Activated CD4-positive, alpha-beta T cell treated with anti-CD3 and anti-CD28 coated beads, Interleukin-2, amount 50 U/mL, for 1 hour (primary cell): ENCODE data around the gene ARMCX4.
"Not testable (repeated sequence)": the region's sequence is repeated elsewhere in the genome, so short reads cannot be mapped to it uniquely, and the experiment has no call there.

Experiments
- DNase-seq: peaks from one replicate; pipeline ENCODE4 v3.0.0-alpha.2; 2020

ARMCX4 gene

DNA sequence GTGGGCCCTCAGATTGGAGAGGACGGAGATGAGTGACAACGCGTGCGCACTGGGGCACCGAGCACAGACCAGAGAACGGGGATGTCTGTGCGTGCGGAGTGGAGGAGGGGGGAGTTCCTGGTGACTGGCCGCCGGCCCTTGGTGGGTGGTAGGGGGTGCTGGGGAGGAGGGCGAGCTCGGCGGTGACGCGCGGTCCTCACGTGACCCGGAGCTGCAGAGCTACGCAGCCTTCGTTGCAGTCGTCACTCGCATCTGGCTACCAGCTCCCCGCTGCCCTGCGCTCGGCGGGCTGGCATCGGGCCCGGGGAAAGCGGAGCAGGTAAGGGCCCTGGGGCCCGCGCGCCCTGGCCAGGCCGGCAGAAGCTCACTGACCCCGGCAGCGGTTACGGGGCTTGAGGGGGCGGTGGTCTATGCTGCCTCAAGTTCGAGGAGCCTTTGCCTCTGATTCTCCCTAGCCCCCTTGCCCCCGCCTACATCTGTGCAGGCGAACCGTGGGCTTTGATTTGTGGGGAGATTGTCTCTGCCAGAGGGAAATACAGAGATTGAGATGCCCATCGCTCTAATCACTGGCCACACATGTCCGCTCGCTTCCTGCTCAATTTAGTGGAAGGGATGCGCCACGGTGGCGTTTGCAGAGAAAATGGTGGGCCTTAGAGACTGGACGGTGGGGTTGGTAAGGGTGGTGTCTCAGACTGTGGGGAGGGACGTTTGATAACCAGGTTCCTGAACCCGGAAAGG is at the start of gene ARMCX4:
TSS of gene ARMCX4 (plus strand) at position 245 of the 738 bp plus-strand sequence. CDS start 3,134 bp downstream, outside the sequence.
- peak; percentile 32 for DNase-seq

DNA sequence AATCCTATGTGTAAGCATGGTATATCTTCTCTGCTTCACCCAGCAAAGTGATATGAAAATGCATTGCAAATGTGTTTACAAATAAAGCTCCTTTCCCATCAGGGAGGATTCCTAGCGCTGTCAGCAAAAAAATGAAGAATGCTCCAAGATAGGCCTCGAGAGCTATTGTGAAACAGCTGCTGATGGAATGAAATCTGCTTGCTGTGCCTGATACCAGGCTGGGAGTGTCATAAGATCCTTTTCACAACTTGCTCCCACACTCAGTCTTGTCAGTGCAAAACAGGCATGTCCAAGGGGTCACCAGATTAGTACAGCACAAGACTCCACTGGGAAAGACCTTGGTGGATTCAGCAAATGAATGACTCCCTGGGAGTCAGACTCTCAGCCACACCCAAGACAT is 43.2 kb upstream of the ARMCX4 start:
- no peak for DNase-seq

DNA sequence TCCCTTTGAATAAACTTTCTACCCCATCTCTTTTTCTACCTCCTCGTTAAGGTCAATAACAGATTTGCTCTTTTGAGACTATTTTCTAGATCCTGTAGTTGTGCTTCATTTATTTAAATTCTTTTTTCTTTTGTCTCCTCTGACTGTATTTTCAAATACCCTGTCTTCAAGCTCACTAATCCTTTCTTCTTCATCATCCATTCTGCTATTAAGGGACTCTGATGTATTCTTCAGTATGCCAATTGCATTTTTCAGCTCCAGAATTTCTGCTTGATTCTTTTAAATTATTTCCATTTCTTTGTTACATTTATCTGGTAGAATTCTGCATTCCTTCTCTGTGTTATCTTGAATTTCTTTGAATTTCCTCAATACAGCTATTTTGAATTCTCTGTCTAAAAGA is 36.0 kb upstream of the ARMCX4 start:
- no peak for DNase-seq

DNA sequence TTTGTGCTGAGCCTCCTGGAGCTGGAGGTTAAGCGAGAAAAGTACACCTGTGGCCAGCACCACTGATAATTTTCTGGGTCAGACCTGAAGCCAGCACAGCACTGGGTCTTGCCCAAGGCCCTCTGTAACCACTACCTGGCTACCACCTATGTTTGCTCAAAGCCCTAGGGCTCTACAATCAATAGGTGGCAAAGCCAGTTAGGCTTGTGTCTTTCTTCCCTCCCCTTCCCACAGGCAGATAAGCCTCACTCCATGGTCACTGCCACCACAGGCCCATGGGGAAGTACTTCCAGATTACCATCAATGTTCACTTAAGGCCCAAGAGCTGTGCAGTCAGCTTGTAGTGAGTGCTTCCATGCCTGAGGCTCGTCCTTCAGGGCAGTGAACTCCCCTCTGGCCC is 35.2 kb upstream of the ARMCX4 start:
- DNase-seq: no peak

DNA sequence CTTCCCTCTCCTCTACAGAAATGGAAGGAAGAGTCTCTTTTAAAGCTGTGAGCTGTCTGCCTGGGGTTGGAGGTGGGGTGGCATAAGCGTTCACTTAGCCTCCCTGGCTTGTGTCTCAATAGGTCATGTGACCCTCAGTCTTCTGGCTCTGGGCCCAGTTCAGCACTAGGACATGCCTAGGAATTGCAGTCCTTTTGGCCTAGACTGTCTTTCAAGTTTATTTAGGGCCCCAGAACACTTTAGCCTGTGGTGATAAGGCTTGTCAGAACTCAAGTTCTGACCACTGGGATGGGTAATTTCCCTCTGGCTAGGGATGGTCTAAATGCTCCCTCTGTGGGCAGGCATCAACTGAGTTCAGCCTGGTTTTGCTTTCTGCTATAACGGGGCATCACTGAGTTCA is 34.3 kb upstream of the ARMCX4 start:
- no peak for DNase-seq

DNA sequence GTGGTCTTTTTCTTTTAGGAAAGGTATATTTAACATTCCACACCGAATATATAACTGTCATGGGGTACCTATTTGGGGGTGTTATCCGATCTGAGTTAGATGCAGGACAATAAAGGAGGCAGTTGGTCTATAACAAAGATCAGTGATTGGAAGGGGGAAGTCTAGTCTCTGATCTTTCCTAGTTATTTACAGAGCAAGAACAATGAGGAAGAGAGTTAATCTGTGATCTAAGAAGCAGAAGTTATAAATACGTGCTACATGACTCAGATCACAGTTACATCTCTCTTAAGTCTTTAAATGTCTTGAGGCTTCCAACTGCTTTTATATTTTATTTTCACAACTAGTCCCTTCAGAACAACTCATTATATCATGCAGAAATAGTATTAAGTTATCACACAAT is 33.2 kb upstream of the ARMCX4 start:
- no peak for DNase-seq

DNA sequence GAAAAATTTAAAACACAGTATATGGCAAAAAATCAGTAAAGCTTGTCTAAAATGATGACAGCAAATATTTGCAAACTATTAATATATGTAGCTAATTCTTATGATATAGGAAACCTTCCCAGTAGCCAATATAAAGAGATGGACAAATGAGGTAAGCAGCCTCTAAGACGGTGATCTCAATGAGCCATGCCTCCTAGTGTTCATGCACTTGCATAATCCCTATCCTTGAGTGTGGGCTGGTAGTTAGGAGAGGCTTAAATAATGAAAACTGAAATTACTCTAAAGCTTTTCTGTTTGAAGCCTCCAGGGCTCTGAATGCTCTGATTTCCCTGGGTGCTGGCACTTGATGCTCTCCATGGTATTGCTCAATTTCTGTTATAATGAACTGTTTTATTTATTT is 24.6 kb upstream of the ARMCX4 start:
- no peak for DNase-seq

DNA sequence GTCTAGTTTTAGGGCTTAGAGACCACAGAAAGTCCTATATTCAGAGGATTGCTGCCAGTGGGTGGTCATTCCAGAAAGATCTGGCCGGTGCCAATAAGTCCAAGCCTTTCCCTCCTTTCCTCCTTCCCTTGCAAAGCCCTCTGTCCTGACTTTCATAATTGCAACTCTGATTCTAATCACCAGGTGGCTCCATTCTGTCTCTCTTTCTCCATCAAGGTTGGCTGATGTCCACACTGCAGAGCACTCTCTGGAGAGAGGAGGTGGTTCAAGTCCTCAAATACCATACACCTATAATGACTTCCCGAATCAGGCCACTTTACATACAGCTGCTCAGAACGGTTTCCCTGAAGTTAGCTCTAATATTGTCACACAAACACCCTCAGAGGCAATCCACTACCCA is 22.4 kb upstream of the ARMCX4 start:
- no peak for DNase-seq

DNA sequence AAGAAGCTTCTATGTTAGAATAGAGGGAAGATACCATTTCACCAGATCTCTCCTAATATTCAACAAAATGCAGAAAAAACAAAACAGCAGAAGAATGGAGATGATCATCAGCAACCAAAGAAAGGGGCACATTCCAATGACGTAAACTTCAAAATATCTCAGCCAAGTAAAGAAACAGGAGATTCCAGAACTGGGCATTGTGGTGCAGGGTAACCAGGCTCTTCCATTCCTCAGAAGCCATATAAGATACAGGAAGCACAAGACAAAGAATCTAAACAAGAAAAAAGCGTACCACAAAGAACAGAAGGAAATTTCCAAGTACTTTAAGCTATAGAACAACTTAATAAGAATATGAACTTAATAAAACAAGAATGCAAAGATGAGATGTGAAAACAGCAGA is 6.9 kb upstream of the ARMCX4 start:
- no peak for DNase-seq

DNA sequence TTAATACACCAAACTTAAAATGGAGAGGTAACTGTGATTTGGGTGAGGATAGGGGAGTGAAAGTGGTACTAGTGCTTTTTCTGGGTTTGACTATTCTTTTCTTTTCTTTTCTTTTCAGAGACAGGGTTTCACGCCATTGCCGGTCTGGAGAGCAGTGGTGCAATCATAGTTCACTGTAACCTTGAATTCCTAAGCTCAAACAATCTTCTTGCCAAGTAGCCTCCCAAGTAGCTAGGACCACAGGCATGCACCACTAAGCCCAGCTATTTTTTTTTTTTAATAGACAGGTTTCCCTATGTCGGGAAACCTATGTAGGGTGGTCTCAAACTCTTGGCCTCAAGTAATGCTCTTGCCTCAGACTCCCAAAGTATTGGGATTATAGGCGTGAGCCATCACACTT is 3.0 kb upstream of the ARMCX4 start:
- no peak for DNase-seq

DNA sequence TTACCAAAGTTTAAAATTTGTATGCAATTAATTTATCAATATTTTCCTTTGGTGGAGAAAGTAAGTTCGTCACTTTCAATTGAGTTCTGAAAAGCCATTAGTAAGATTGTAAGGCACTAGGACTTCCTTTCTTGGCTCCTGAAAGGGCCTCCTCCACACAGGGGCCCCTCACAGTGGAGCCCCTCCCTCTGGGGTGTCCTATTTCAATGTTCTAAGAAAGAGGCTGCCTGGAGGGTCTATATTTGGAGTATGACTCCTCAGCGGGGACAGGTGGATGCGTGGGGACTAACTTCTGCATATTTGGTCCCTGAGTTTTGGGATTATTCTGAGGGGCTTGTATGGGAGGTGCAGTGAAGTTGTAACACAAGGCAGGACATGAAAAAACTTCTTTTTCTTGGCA is 1.6 kb upstream of the ARMCX4 start:
- no peak for DNase-seq

DNA sequence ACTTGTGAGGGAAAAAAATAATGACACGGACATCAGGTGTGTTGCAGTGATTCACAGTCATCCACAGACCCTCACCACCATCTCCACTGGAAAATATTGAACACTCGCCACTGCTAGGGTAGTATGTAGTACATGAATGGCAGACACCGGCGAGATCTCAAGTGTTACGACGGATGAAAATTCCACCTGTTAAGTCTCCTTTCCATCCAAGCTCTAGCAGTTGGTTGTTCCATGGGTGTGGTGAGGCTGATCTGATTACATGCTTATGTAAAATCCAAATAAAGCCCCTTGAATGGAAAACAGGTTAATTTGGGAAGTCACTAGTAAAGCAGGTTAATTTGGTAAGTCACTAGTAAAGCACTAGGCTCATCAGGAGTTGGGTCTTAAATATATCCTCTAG is 1.1 kb upstream of the ARMCX4 start:
- DNase-seq: no peak

DNA sequence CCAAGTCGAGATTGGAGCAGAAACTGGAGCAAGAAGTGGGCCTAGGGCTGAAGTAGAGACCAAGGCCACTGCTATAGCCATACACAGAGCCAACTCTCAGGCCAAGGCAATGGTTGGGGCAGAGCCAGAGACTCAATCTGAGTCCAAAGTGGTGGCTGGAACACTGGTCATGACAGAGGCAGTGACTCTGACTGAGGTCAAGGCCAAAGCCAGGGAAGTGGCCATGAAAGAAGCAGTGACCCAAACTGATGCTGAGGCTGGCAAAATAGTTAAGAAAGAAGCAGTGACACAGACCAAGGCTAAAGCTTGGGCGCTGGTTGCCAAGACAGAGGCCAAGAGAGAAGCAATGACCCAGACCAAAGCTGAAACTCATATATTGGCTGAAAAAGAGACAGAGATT is 3.5 kb downstream of the ARMCX4 start:
- DNase-seq: no peak

DNA sequence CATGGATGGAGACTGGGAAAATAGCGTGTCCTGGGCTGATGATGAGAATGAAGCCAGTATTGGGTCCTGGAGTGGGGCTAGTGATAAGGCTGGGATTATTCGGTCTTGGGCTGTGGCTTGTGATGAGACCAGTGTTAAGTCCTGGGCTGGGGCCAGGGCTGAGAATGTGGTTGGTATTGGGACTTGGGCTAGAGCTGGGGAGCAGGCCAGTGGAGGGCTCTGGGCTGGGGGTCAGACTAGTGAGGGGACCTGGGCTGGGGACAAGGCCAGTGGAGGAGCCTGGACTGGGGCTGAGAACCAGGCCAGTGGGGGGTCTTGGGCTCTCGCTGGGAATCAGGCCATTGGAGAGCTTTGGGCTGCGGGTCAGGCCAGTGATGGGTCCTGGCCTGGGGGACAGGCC is 6.7 kb downstream of the ARMCX4 start:
- no peak for DNase-seq

DNA sequence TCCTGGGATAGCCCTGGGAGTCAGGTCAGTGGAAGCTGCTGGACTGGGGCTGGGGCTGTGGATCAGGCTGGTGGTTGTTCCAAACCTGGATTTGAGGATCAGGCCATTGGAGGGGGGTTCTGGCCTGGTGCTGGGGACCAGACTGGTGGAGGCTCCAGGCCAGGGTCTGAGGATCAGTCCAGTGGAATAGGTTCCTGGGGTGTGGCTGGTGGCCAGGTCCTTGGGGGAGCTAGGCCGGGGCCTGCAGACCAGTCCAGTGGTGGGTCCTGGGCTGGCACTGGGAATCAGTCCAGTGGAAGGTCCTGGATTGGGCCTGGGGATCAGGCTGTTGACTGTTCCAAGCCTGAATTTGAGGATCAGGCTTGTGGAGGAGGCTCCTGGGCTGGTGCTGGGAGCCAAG is 8.0 kb downstream of the ARMCX4 start:
- no peak for DNase-seq

DNA sequence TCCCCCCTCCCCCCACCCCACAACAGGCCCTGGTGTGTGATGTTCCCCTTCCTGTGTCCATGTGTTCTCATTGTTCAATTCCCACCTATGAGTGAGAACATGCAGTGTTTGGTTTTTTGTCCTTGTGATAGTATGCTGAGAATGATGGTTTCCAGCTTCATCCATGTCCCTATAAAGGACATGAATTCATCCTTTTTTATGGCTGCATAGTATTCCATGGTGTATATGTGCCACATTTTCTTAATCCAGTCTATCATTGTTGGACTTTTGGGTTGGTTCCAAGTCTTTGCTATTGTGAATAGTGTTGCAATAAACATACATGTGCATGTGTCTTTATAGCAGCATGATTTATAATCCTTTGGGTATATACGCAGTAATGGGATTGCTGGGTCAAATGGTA is 17.7 kb downstream of the ARMCX4 start:
- not testable (repeated sequence) for DNase-seq

DNA sequence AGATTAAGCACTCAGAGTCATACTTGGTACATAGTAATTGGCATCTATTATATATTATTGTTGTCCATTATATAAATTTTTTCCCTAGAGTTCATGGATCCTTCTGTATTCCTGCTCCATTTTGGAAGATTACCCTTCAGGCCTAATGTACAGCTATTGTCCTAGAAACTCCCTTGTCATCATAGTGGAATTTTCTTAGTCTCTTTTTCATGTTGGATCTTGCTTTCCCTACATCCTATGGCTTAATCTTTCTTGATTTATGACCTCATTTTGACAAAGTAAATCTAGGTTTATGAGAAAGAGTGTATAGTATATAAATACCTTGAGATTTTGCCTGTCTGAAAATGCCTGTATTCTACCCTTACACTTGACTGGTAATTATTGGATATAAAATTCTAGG is 22.1 kb downstream of the ARMCX4 start:
- DNase-seq: no peak

DNA sequence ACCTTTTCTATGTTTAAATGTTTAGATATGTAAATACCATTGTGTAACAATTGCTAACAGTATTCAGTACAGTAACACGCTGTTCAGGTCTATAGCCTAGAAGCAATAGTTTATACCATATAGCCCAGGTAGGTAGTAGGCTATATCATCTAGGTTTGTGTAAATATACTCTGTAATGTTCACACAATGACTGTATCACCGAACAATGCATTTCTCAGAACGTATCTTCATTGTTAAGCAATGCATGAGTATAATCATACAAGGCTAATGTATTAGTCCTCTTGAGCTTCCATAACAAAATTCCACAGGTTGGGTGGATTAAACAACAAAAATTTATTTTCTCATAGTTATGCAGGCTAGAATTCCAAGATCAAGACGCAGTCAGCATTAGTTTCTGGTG is 22.7 kb downstream of the ARMCX4 start:
- DNase-seq: no peak

DNA sequence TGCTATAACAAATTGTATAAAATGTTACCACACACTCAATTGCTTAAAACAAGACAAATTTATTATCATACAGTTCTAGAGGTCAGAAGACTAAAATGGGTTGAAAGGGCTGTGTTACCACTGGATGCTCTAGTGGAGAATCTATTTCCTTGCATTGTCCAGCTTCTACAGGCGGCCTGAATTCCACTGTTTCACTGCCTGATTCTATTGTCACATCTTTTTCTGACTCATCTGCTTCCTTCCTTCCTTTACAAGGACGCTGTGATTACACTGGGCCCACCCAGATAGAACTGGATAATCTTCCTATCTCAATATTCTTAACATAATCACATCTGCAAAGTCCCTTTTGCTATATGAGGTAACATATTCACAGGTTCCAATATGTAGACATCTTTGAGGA is 45.7 kb downstream of the ARMCX4 start:
- DNase-seq: no peak
